Tibial artery (tissue), 4 donors: Measurements from ENCODE around the gene LRP3.

Experiments used
- DNase-seq, 2 donors: peaks; one replicate each; pipeline ENCODE4 v3.0.0-alpha.2; 2019
- H3K27ac ChIP-seq, 2 donors: fragments of 200-600 bp; sonication (generic) in 1 of 2; 1 replicate in 1 of 2; 2 replicates in 1 of 2; pipeline ENCODE4 v1.5.1; 2018 to 2019; ENCODE audit warnings: mild to moderate bottlenecking in 1 of 2
- H3K27me3 ChIP-seq, 2 donors: fragments of 200-600 bp; sonication (generic) in 1 of 2; one replicate each; pipeline versions ENCODE4 v1.5.1 to v1.6.0; 2016 to 2019
- H3K36me3 ChIP-seq, 3 donors: fragments of 200-600 bp; sonication (generic) in 2 of 3; one replicate each; pipeline ENCODE4 v1.5.1; 2016 to 2019; ENCODE audit warnings: mild to moderate bottlenecking in 2 of 3
- H3K4me1 ChIP-seq, 4 donors: fragments of 200-600 bp; sonication (generic) in 2 of 4; 1 replicate in 3 of 4; 2 replicates in 1 of 4; pipeline ENCODE4 v1.5.1; 2016 to 2019
- H3K4me3 ChIP-seq, 2 donors: fragments of 200-600 bp; sonication (generic) in 1 of 2; 1 replicate in 1 of 2; 2 replicates in 1 of 2; pipeline ENCODE4 v1.5.1; 2018 to 2019; ENCODE audit warnings: mild to moderate bottlenecking in 2 of 2
- H3K9me3 ChIP-seq, 3 donors: fragments of 200-600 bp; sonication (generic) in 1 of 3; one replicate each; pipeline ENCODE4 v1.5.1; 2016 to 2019
- intact Hi-C: fragments of 100-400 bp; cut with DNase I; formaldehyde crosslinking; loops from one replicate; pipeline ENCODE4 v1.15.0; 2023; ENCODE audit warnings: low total_unique reads
- TF ChIP-seq, protein P1 (sequence below), 2 experiments: fragments of 200-600 bp in 1 of 2; fragments of 450-650 bp in 1 of 2; IDR thresholded peaks; one replicate each; pipeline ENCODE4 v1.5.1; 2017 to 2019; ENCODE audit warnings: antibody characterized with exemption in 2 of 2, mild to moderate bottlenecking in 1 of 2, moderate library complexity in 1 of 2

Gene LRP3

DNA sequence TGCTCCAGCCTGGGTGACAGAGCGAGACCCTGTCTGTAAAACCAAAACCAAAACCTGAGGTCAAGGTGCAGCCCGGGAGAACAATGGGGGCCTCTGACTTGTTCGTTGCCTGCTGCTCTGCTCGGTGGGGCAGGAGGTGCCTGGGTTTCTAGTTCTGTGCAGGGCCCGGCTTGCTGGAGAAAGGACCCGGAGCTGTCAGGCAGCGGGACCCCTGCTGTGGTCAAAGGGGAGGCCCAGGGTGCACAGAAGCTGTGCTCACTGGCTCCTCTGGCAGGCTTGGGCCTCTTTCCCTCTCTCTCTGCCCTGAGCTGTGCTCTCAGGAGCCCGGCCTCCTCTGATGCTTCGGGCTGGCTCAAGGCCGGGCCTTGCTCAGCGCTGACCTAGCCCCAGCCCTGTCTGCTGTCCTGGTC is 3.5 kb downstream of the LRP3 start:
- H3K4me1 ChIP-seq, result peaks cover 0 to 20% (median 14%) of the 10 kb centered on the region in 4 donors
- no peaks in the 10 kb centered on the region for H3K27me3 ChIP-seq
- no peak for DNase-seq
- intact Hi-C loops, result no loop called here
- no peaks in the 10 kb centered on the region for H3K9me3 ChIP-seq
- no peak overlapping the region for H3K4me3 ChIP-seq
- TF ChIP-seq, protein P1, sequence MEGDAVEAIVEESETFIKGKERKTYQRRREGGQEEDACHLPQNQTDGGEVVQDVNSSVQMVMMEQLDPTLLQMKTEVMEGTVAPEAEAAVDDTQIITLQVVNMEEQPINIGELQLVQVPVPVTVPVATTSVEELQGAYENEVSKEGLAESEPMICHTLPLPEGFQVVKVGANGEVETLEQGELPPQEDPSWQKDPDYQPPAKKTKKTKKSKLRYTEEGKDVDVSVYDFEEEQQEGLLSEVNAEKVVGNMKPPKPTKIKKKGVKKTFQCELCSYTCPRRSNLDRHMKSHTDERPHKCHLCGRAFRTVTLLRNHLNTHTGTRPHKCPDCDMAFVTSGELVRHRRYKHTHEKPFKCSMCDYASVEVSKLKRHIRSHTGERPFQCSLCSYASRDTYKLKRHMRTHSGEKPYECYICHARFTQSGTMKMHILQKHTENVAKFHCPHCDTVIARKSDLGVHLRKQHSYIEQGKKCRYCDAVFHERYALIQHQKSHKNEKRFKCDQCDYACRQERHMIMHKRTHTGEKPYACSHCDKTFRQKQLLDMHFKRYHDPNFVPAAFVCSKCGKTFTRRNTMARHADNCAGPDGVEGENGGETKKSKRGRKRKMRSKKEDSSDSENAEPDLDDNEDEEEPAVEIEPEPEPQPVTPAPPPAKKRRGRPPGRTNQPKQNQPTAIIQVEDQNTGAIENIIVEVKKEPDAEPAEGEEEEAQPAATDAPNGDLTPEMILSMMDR (IDR thresholded peaks at IDR 0.05), result no peak
- peaks cover 0 to 41% (median 5%) of the 10 kb centered on the region in 3 donors for H3K36me3 ChIP-seq
- no peak overlapping the region for H3K27ac ChIP-seq

DNA sequence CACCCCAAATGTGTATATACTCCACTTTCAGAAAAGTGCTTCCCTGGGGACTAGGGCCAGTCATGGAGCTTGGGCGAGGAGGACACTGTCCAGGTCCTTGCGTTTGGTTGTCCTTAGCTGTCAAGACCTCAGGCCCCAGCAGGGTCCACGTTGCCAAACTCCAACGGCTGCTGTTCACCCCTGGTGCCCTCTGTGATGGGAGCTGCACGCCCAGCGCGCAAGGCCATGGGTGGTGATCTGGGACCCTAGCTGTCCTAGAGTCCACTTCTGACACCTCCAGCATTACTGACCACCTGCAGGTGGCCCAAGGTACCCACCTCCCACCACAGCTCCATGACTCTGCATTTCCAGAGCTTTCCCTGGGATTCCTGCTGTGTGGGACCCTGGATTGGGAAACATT is 4.0 kb downstream of the LRP3 start:
- TF ChIP-seq, protein P1 (IDR thresholded peaks at IDR 0.05), result no peak

GRCh38 chr19:33199441-33200265 is 5.5 kb downstream of the LRP3 start:
- Histone ChIP-seq H3K9me3 (no peaks in the 10 kb centered on the region), H3K4me3 (no peak overlapping the region), H3K27me3 (no peaks in the 10 kb centered on the region), H3K27ac (no peak overlapping the region), H3K36me3 (peaks cover 0 to 61% (median 12%) of the 10 kb centered on the region in 3 donors), H3K4me1 (peaks cover 0 to 15% (median 10%) of the 10 kb centered on the region in 4 donors)
- intact Hi-C loops, result no loop called here
- no peak for DNase-seq
- TF ChIP-seq, protein P1 (IDR thresholded peaks at IDR 0.05), result no peak

More for the DNA sequence above, 4.0 kb downstream of the LRP3 start:
- intact Hi-C loops, result no loop called here
- Histone ChIP-seq H3K27me3 (no peaks in the 10 kb centered on the region), H3K27ac (no peak overlapping the region), H3K36me3 (peaks cover 0 to 46% (median 9%) of the 10 kb centered on the region in 3 donors), H3K9me3 (no peaks in the 10 kb centered on the region), H3K4me1 (peaks cover 0 to 20% (median 14%) of the 10 kb centered on the region in 4 donors), H3K4me3 (no peak overlapping the region)
- no peak for DNase-seq

DNA sequence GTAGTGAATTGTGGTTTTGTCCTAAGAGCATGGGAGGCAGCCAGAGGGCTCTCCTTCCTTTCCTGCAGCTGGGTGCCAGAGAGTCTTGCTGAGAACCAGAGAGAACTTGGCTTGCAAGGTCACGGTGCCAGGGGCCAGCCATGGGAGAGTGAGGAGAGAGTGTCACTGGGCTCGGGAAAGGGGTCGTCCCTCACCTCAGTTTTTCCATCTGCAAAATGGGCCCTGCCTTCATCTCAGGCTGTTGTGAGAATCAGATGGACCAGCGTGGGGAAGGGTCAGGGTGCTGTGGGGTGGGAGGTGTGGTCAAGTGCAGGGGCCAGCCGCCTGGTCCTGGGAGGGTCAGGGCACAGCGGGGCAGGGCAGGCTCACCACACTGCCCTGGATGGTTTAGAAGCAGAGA is 7.3 kb downstream of the LRP3 start:
- no peaks in the 10 kb centered on the region for H3K9me3 ChIP-seq
- intact Hi-C loops, result no loop called here
- H3K36me3 ChIP-seq, result peaks cover 0 to 79% (median 29%) of the 10 kb centered on the region in 3 donors
- no peaks in the 10 kb centered on the region for H3K27me3 ChIP-seq
- DNase-seq, result no peak
- H3K4me3 ChIP-seq, result no peak overlapping the region
- TF ChIP-seq, protein P1 (IDR thresholded peaks at IDR 0.05), result no peak
- no peaks in the 10 kb centered on the region for H3K4me1 ChIP-seq
- no peak overlapping the region for H3K27ac ChIP-seq

GRCh38 chr19:33201886-33202545 is 7.9 kb downstream of the LRP3 start:
- Histone ChIP-seq H3K27ac (no peak overlapping the region), H3K4me1 (no peaks in the 10 kb centered on the region), H3K27me3 (no peaks in the 10 kb centered on the region), H3K9me3 (no peaks in the 10 kb centered on the region), H3K4me3 (no peak overlapping the region), H3K36me3 (peaks cover 0 to 84% (median 35%) of the 10 kb centered on the region in 3 donors)
- DNase-seq, result no peak
- intact Hi-C loops, result no loop called here
- TF ChIP-seq, protein P1 (IDR thresholded peaks at IDR 0.05), result no peak
